Activated CD4-positive, CD25-positive, alpha-beta regulatory T cell treated with anti-CD3 and anti-CD28 coated beads, Interleukin-2, amount 50 U/mL, for 72 hours (primary cell): ENCODE results near the gene TIGD1.
"Not testable (repeated sequence)": the region's sequence is repeated elsewhere in the genome, so short reads cannot be mapped to it uniquely, and the experiment has no call there.

Experiments used
- DNase-seq: peaks from one replicate; pipeline ENCODE4 v3.0.0; 2021

The TIGD1 gene

GRCh38 chr2:232550354-232551249 lies at the start of gene TIGD1, which contains the start of gene EIF4E2:
TIGD1 (minus strand) TSS chr2:232550557; CDS start chr2:232549882, 675 bp downstream.
EIF4E2 (plus strand) TSS chr2:232550689; CDS start chr2:232550725, 36 bp downstream.
- peak; percentile 91 for DNase-seq

- DNase-seq = no peak
Measured at GRCh38 chr2:232598293-232598692, 47.9 kb upstream of the TIGD1 start.

- no peak for DNase-seq
Measured at GRCh38 chr2:232597362-232598079, 47.2 kb upstream of the TIGD1 start.

- DNase-seq = no peak
Measured at GRCh38 chr2:232593982-232594381, 43.6 kb upstream of the TIGD1 start.

GRCh38 chr2:232592772-232593395 lies 42.5 kb upstream of the TIGD1 start:
- no peak for DNase-seq

- no peak for DNase-seq
Measured at GRCh38 chr2:232588680-232589585, 38.6 kb upstream of the TIGD1 start.

GRCh38 chr2:232588031-232588430 lies 37.7 kb upstream of the TIGD1 start:
- DNase-seq = no peak

- no peak for DNase-seq
Measured at GRCh38 chr2:232587512-232587911, 37.2 kb upstream of the TIGD1 start.

- no peak for DNase-seq
Measured at GRCh38 chr2:232586943-232587505, 36.7 kb upstream of the TIGD1 start.

- no peak for DNase-seq
Measured at GRCh38 chr2:232584238-232584637, 33.9 kb upstream of the TIGD1 start.

GRCh38 chr2:232581725-232582124 lies 31.4 kb upstream of the TIGD1 start:
- DNase-seq = no peak

- DNase-seq = no peak
Measured at GRCh38 chr2:232580648-232580981, 30.3 kb upstream of the TIGD1 start.

GRCh38 chr2:232578626-232579025 lies 28.3 kb upstream of the TIGD1 start:
- DNase-seq = no peak

GRCh38 chr2:232577841-232578240 lies 27.5 kb upstream of the TIGD1 start:
- DNase-seq = no peak

- DNase-seq = no peak
Measured at GRCh38 chr2:232576995-232577394, 26.6 kb upstream of the TIGD1 start.

- no peak for DNase-seq
Measured at GRCh38 chr2:232575404-232575746, 25.0 kb upstream of the TIGD1 start.

GRCh38 chr2:232574674-232575403 lies 24.5 kb upstream of the TIGD1 start:
- no peak for DNase-seq

GRCh38 chr2:232573771-232574435 lies 23.5 kb upstream of the TIGD1 start:
- no peak for DNase-seq

GRCh38 chr2:232573042-232573441 lies 22.7 kb upstream of the TIGD1 start:
- DNase-seq = no peak

GRCh38 chr2:232571026-232571474 lies 20.7 kb upstream of the TIGD1 start:
- DNase-seq = no peak

GRCh38 chr2:232570481-232570880 lies 20.1 kb upstream of the TIGD1 start:
- not testable (repeated sequence) for DNase-seq
